Body of pancreas (tissue), 4 donors: ENCODE data around the gene AUTS2. TPM values are rescaled to one million over a fixed set of nuclear protein-coding genes. Genes with fewer than 3 reads are reported as not detected.
"Not testable (repeated sequence)": the region's sequence is repeated elsewhere in the genome, so short reads cannot be mapped to it uniquely, and the experiment has no call there.

Source experiments
- ATAC-seq: fragments of 150-250 bp; one replicate; pipeline ENCODE4 v1.9.1; 2016
- DNase-seq, 4 donors: peaks; one replicate each; pipeline ENCODE4 v3.0.0-alpha.2; 2019
- H3K27ac ChIP-seq, 4 donors: fragments of 200-600 bp; sonication (generic); 1 replicate in 3 of 4; 2 replicates in 1 of 4; pipeline versions ENCODE4 v1.5.1 to v1.6.1; 2016 to 2019; ENCODE audit warnings: mild to moderate bottlenecking in 1 of 4, mixed read lengths in 1 of 4, moderate library complexity in 1 of 4
- H3K27me3 ChIP-seq, 2 donors: fragments of 200-600 bp; sonication (generic); one replicate each; pipeline ENCODE4 v1.6.0; 2016; ENCODE audit warnings: mild to moderate bottlenecking in 1 of 2
- H3K36me3 ChIP-seq, 2 donors: fragments of 200-600 bp; sonication (generic); replicated peaks in 1 of 2; 2 replicates each; pipeline ENCODE4 v1.5.1; 2016; ENCODE audit warnings: low read depth in 2 of 2; ENCODE audit not compliant: insufficient read depth in 1 of 2
- H3K4me1 ChIP-seq: fragments of 200-600 bp; sonication (generic); one replicate; pipeline ENCODE4 v1.6.0; 2016
- H3K4me3 ChIP-seq, 2 donors: fragments of 200-600 bp; sonication (generic); 1 replicate in 1 of 2; 2 replicates in 1 of 2; pipeline ENCODE4 v1.5.1; 2016 to 2019
- H3K9me3 ChIP-seq, 3 donors: fragments of 200-600 bp; sonication (generic); 1 replicate in 2 of 3; 2 replicates in 1 of 3; pipeline ENCODE4 v1.5.1; 2016
- CTCF ChIP-seq, 7 experiments: fragments of 450-650 bp in 4 of 7; fragments of 200-600 bp in 3 of 7; sonication (generic) in 3 of 7; IDR thresholded peaks; one replicate each; pipeline ENCODE4 v1.5.1; 2016 to 2019; ENCODE audit warnings: antibody characterized with exemption in 7 of 7
- POLR2A ChIP-seq, 3 donors: fragments of 450-650 bp; IDR thresholded peaks; one replicate each; pipeline ENCODE4 v1.6.1; 2016; ENCODE audit warnings: antibody characterized with exemption in 3 of 3, mild to moderate bottlenecking in 2 of 3
- WGBS, 2 donors: methylation state at CpG; one replicate each; pipeline ENCODE4 v1.1.5; 2017; 5-methylcytosine and 5-hydroxymethylcytosine counted together
- intact Hi-C: fragments of 100-400 bp; cut with DNase I; formaldehyde crosslinking; loops from one replicate; pipeline ENCODE4 v1.15.1; 2023
- total RNA-seq, 2 donors: library from RNA; depleted of rRNA; stranded (reverse); fragments of >200 nt; gene quantifications; one replicate each; pipeline ENCODE4 v1.1.0, GENCODE V29; 2016

The AUTS2 gene
- total RNA-seq, 2 donors from 2014 or later: 11.7 to 18.5 TPM

- H3K4me1 ChIP-seq: no peaks in the 10 kb centered on the region
- no peak for ATAC-seq
- no peak for DNase-seq
- no peaks in the 10 kb centered on the region for H3K27me3 ChIP-seq
- TF ChIP-seq POLR2A (IDR thresholded peaks at IDR 0.05) (no peak), CTCF (IDR thresholded peaks at IDR 0.05) (no peak)
- WGBS, 2 donors: 43 to 54% methylated on average over 5 of the region's 5 CpGs
- no peak overlapping the region for H3K4me3 ChIP-seq
- no peak overlapping the region for H3K27ac ChIP-seq
- no peaks in the 10 kb centered on the region for H3K36me3 ChIP-seq
- no peaks in the 10 kb centered on the region for H3K9me3 ChIP-seq
- intact Hi-C loops: no loop called here
Observed at GRCh38 chr7:70267381-70268120, 669.3 kb downstream of the AUTS2 start.

- intact Hi-C loops: no loop called here
- DNase-seq (no peak), ATAC-seq (no peak)
- H3K4me1 ChIP-seq: no peaks in the 10 kb centered on the region
- no peaks in the 10 kb centered on the region for H3K9me3 ChIP-seq
- H3K27me3 ChIP-seq: no peaks in the 10 kb centered on the region
- no peak for TF ChIP-seq CTCF (IDR thresholded peaks at IDR 0.05)
- no peak for TF ChIP-seq POLR2A (IDR thresholded peaks at IDR 0.05)
- H3K4me3 ChIP-seq: no peak overlapping the region
- H3K27ac ChIP-seq: no peak overlapping the region
- H3K36me3 ChIP-seq: no peaks in the 10 kb centered on the region
- 35 to 48% methylated on average over 2 of the region's 2 CpGs for WGBS, 2 donors
Observed at GRCh38 chr7:70268179-70268578, 669.9 kb downstream of the AUTS2 start.

GRCh38 chr7:70270149-70270548 is 671.9 kb downstream of the AUTS2 start:
- Histone ChIP-seq H3K4me3 (no peak overlapping the region), H3K27me3 (no peaks in the 10 kb centered on the region), H3K9me3 (no peaks in the 10 kb centered on the region), H3K36me3 (no peaks in the 10 kb centered on the region), H3K27ac (no peak overlapping the region), H3K4me1 (no peaks in the 10 kb centered on the region)
- DNase-seq: no peak
- ATAC-seq: no peak
- no peak for TF ChIP-seq POLR2A (IDR thresholded peaks at IDR 0.05)
- no peak for TF ChIP-seq CTCF (IDR thresholded peaks at IDR 0.05)
- intact Hi-C loops: no loop called here
- 83 to 86% methylated on average over 1 of the region's 1 CpG for WGBS, 2 donors

GRCh38 chr7:70271617-70272081 is 673.4 kb downstream of the AUTS2 start:
- WGBS, 2 donors: 72 to 73% methylated on average over 8 of the region's 8 CpGs
- Histone ChIP-seq H3K27ac (no peak overlapping the region), H3K9me3 (no peaks in the 10 kb centered on the region), H3K27me3 (no peaks in the 10 kb centered on the region), H3K4me3 (no peak overlapping the region), H3K36me3 (no peaks in the 10 kb centered on the region), H3K4me1 (no peaks in the 10 kb centered on the region)
- DNase-seq (no peak), ATAC-seq (no peak)
- intact Hi-C loops: no loop called here
- TF ChIP-seq CTCF (IDR thresholded peaks at IDR 0.05): no peak
- TF ChIP-seq POLR2A (IDR thresholded peaks at IDR 0.05): no peak

- H3K27ac ChIP-seq, H3K4me3 ChIP-seq, H3K4me1 ChIP-seq, H3K36me3 ChIP-seq, DNase-seq, H3K27me3 ChIP-seq, intact Hi-C loops, ATAC-seq, H3K9me3 ChIP-seq: not testable (repeated sequence)
- 85 to 89% methylated on average over 3 of the region's 3 CpGs for WGBS, 2 donors
Observed at GRCh38 chr7:70275570-70275969, 677.3 kb downstream of the AUTS2 start.
